ENCODE measurements around the gene WWOX.

Gene WWOX

GRCh38 chr16:78515421-78515820 is 416.0 kb downstream of the WWOX start:
- Histone ChIP-seq H3K36me3 (ENCODE audit: insufficient read depth, low read length) (no peaks in the 10 kb centered on the region), H3K79me2 (ENCODE audit: insufficient read depth, low read length) (no peaks in the 10 kb centered on the region), H3K27me3 (ENCODE audit: insufficient read depth, low read length, poor library complexity) (no peaks in the 10 kb centered on the region), H4K20me1 (ENCODE audit: insufficient read depth, low read length) (no peaks in the 10 kb centered on the region), H3K4me1 (ENCODE audit: insufficient read depth, low read length) (no peaks in the 10 kb centered on the region), H2AFZ (ENCODE audit: low read depth, low read length) (no peak overlapping the region), H3K9me3 (ENCODE audit: insufficient read depth, low read length, severe bottlenecking) (no peaks in the 10 kb centered on the region), H3K9ac (ENCODE audit: low read depth, low read length) (no peak overlapping the region), H3K4me3 (ENCODE audit: low read depth in 1 of 2, low read length in 2 of 2) (no peak overlapping the region), H3K27ac (ENCODE audit: low read length) (no peak overlapping the region), H3K4me2 (ENCODE audit: insufficient read depth, low read length) (no peak overlapping the region)
- no peak for ATAC-seq (ENCODE audit: insufficient read depth, low read depth)
- DNase-seq = no peak
- no peak for TF ChIP-seq EZH2 (IDR thresholded peaks at IDR 0.05; ENCODE audit: borderline replicate concordance, low read depth, low read length, severe bottlenecking)
- no peak for TF ChIP-seq CTCF (IDR thresholded peaks at IDR 0.05; ENCODE audit: borderline replicate concordance, extremely low read depth, low read length, poor library complexity, severe bottlenecking)

- TF ChIP-seq CTCF (IDR thresholded peaks at IDR 0.05; ENCODE audit: borderline replicate concordance, extremely low read depth, low read length, poor library complexity, severe bottlenecking) = no peak
- TF ChIP-seq EZH2 (IDR thresholded peaks at IDR 0.05; ENCODE audit: borderline replicate concordance, low read depth, low read length, severe bottlenecking) = no peak
- Histone ChIP-seq H2AFZ (ENCODE audit: low read depth, low read length) (no peak overlapping the region), H3K36me3 (ENCODE audit: insufficient read depth, low read length) (no peaks in the 10 kb centered on the region), H3K79me2 (ENCODE audit: insufficient read depth, low read length) (no peaks in the 10 kb centered on the region), H3K4me3 (ENCODE audit: low read depth in 1 of 2, low read length in 2 of 2) (no peak overlapping the region), H3K4me1 (ENCODE audit: insufficient read depth, low read length) (no peaks in the 10 kb centered on the region), H3K9me3 (ENCODE audit: insufficient read depth, low read length, severe bottlenecking) (no peaks in the 10 kb centered on the region), H3K27me3 (ENCODE audit: insufficient read depth, low read length, poor library complexity) (no peaks in the 10 kb centered on the region), H3K27ac (ENCODE audit: low read length) (no peak overlapping the region), H4K20me1 (ENCODE audit: insufficient read depth, low read length) (no peaks in the 10 kb centered on the region), H3K9ac (ENCODE audit: low read depth, low read length) (no peak overlapping the region), H3K4me2 (ENCODE audit: insufficient read depth, low read length) (no peak overlapping the region)
- no peak for ATAC-seq (ENCODE audit: insufficient read depth, low read depth)
- no peak for DNase-seq
Observed at GRCh38 chr16:78516006-78516736, 416.7 kb downstream of the WWOX start.

- Histone ChIP-seq H3K27ac (ENCODE audit: low read length) (no peak overlapping the region), H3K9ac (ENCODE audit: low read depth, low read length) (no peak overlapping the region), H3K9me3 (ENCODE audit: insufficient read depth, low read length, severe bottlenecking) (no peaks in the 10 kb centered on the region), H4K20me1 (ENCODE audit: insufficient read depth, low read length) (no peaks in the 10 kb centered on the region), H3K36me3 (ENCODE audit: insufficient read depth, low read length) (no peaks in the 10 kb centered on the region), H3K79me2 (ENCODE audit: insufficient read depth, low read length) (no peaks in the 10 kb centered on the region), H2AFZ (ENCODE audit: low read depth, low read length) (no peak overlapping the region), H3K4me2 (ENCODE audit: insufficient read depth, low read length) (no peak overlapping the region), H3K27me3 (ENCODE audit: insufficient read depth, low read length, poor library complexity) (no peaks in the 10 kb centered on the region), H3K4me3 (ENCODE audit: low read depth in 1 of 2, low read length in 2 of 2) (no peak overlapping the region), H3K4me1 (ENCODE audit: insufficient read depth, low read length) (no peaks in the 10 kb centered on the region)
- DNase-seq (no peak), ATAC-seq (ENCODE audit: insufficient read depth, low read depth) (no peak)
- TF ChIP-seq CTCF (IDR thresholded peaks at IDR 0.05; ENCODE audit: borderline replicate concordance, extremely low read depth, low read length, poor library complexity, severe bottlenecking) (no peak), EZH2 (IDR thresholded peaks at IDR 0.05; ENCODE audit: borderline replicate concordance, low read depth, low read length, severe bottlenecking) (no peak)
Observed at GRCh38 chr16:78519896-78520295, 420.4 kb downstream of the WWOX start.
